Vagina (tissue), 2 donors: ENCODE results near the gene RIN3. TPM values are rescaled to one million over a fixed set of nuclear protein-coding genes. Genes with fewer than 3 reads are reported as not detected.

ENCODE experiments used
- DNase-seq, 2 donors: peaks; one replicate each; pipeline ENCODE4 v3.0.0-alpha.2; 2017; ENCODE audit errors: extremely low spot score in 2 of 2
- H3K27ac ChIP-seq: fragments of 200-600 bp; sonication (generic); one replicate; pipeline ENCODE4 v1.5.1; 2019
- H3K27me3 ChIP-seq: fragments of 200-600 bp; sonication (generic); one replicate; pipeline ENCODE4 v1.5.1; 2019
- H3K36me3 ChIP-seq, 2 donors: fragments of 200-600 bp; sonication (generic); one replicate each; pipeline ENCODE4 v1.5.1; 2017 to 2019
- H3K4me1 ChIP-seq: fragments of 200-600 bp; sonication (generic); one replicate; pipeline ENCODE4 v1.5.1; 2019
- H3K4me3 ChIP-seq, 2 donors: fragments of 200-600 bp; sonication (generic); 1 replicate in 1 of 2; 2 replicates in 1 of 2; pipeline ENCODE4 v1.5.1; 2016 to 2019
- H3K9me3 ChIP-seq: fragments of 200-600 bp; sonication (generic); one replicate; pipeline ENCODE4 v1.5.1; 2019
- POLR2A ChIP-seq, 2 donors: fragments of 450-650 bp; IDR thresholded peaks; one replicate each; pipeline ENCODE4 v1.6.1; 2017; ENCODE audit warnings: antibody characterized with exemption in 2 of 2, mild to moderate bottlenecking in 2 of 2, moderate library complexity in 2 of 2
- POLR2AphosphoS5 ChIP-seq, 2 donors: sonication (generic); formaldehyde crosslinking; IDR thresholded peaks; one replicate each; pipeline ENCODE4 v1.9.0; 2017; ENCODE audit warnings: antibody characterized with exemption in 2 of 2, mild to moderate bottlenecking in 2 of 2, low read depth in 1 of 2; ENCODE audit not compliant: insufficient read depth in 1 of 2
- intact Hi-C: fragments of 100-400 bp; cut with DNase I; formaldehyde crosslinking; loops from one replicate; pipeline ENCODE4 v1.15.1; 2023
- total RNA-seq: library from RNA; depleted of rRNA; stranded (reverse); fragments of >200 nt; gene quantifications from one replicate; pipeline ENCODE4 v1.2.3, GENCODE V29; 2016
- TF ChIP-seq, protein P1 (sequence below), 3 experiments: fragments of 450-650 bp in 2 of 3; fragments of 200-600 bp in 1 of 3; sonication (generic) in 1 of 3; IDR thresholded peaks; one replicate each; pipeline ENCODE4 v1.5.1; 2017 to 2019; ENCODE audit warnings: antibody characterized with exemption in 3 of 3, mild to moderate bottlenecking in 2 of 3, moderate library complexity in 2 of 3

RIN3 gene
- total RNA-seq, 1 donor from 2014 or later: 22.6 TPM

DNA sequence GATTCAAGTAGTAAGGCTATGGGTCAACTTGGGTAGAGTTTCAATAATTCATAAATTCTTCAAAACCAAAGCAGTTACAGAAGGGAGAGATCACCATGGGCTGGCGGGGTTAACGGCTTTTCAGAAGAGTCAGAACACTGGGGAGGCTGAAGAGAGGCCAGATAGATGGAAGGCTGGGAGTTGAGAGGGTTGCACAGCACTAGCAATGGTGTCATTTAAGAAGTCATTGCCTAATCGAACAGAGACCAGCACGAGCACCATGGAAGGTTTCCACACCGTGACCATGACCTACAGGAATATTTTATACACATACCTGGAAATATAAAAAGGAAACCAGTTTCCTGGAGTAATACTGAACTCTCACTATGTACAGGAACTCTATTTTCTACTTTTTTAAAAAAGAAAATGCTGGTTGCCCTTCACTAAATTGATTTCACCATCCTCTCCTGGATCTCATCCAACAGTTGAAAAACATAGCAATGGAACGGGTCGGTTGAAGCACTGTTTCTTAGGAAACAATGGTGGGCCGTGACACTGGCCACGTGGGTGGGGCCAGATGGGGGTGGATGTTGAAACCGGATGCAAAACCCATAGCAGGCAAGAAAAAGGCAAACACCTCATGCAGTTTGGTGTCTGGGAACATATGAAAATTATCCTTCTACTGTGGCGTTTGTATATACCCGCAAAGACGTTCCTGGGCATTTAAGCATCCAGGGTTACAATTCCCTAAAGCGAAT is 38.0 kb upstream of the RIN3 start:
- no peak overlapping the region for H3K4me3 ChIP-seq
- TF ChIP-seq POLR2AphosphoS5 (IDR thresholded peaks at IDR 0.05; ENCODE audit: insufficient read depth in 1 of 2, low read depth in 1 of 2) (peak in 1 of 2 donors; percentile 37), POLR2A (IDR thresholded peaks at IDR 0.05) (no peak)
- TF ChIP-seq, protein P1, sequence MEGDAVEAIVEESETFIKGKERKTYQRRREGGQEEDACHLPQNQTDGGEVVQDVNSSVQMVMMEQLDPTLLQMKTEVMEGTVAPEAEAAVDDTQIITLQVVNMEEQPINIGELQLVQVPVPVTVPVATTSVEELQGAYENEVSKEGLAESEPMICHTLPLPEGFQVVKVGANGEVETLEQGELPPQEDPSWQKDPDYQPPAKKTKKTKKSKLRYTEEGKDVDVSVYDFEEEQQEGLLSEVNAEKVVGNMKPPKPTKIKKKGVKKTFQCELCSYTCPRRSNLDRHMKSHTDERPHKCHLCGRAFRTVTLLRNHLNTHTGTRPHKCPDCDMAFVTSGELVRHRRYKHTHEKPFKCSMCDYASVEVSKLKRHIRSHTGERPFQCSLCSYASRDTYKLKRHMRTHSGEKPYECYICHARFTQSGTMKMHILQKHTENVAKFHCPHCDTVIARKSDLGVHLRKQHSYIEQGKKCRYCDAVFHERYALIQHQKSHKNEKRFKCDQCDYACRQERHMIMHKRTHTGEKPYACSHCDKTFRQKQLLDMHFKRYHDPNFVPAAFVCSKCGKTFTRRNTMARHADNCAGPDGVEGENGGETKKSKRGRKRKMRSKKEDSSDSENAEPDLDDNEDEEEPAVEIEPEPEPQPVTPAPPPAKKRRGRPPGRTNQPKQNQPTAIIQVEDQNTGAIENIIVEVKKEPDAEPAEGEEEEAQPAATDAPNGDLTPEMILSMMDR (IDR thresholded peaks at IDR 0.05): no peak

DNA sequence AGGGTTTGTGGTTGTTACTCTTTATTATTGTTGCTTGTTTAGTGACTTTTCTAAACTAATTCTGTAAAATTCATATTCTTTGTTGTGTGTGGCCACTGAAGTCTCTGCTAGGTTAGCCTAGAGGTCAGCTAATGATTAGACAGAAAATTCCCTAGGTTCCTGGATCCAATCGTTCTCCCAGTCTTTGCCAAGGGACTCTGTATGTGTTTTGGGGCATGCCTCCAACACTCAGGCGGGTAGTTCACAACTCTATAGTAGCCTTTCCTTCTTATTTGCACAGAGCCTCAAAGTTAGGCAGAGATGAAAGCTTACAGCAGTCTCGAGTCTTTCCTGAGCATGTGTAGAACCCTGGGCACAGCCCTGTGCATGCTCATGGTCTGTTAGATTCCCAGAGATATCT is 32.7 kb upstream of the RIN3 start:
- no peak for DNase-seq
- no peaks in the 10 kb centered on the region for H3K9me3 ChIP-seq
- no peak overlapping the region for H3K27ac ChIP-seq
- TF ChIP-seq POLR2AphosphoS5 (IDR thresholded peaks at IDR 0.05; ENCODE audit: insufficient read depth in 1 of 2, low read depth in 1 of 2) (no peak), POLR2A (IDR thresholded peaks at IDR 0.05) (no peak)
- TF ChIP-seq, protein P1 (IDR thresholded peaks at IDR 0.05): no peak
- H3K36me3 ChIP-seq: no peaks in the 10 kb centered on the region
- intact Hi-C loops: no loop called here
- H3K4me1 ChIP-seq: peaks cover 1% of the 10 kb centered on the region
- no peak overlapping the region for H3K4me3 ChIP-seq
- H3K27me3 ChIP-seq: no peaks in the 10 kb centered on the region

More for the DNA sequence above, 38.0 kb upstream of the RIN3 start:
- intact Hi-C loops: no loop called here
- H3K36me3 ChIP-seq: no peaks in the 10 kb centered on the region
- peak in 1 of 2 donors; percentile 84 for DNase-seq
- no peaks in the 10 kb centered on the region for H3K9me3 ChIP-seq
- no peaks in the 10 kb centered on the region for H3K27me3 ChIP-seq
- H3K27ac ChIP-seq: peak overlapping the region; percentile 39
- peaks cover 24% of the 10 kb centered on the region for H3K4me1 ChIP-seq

DNA sequence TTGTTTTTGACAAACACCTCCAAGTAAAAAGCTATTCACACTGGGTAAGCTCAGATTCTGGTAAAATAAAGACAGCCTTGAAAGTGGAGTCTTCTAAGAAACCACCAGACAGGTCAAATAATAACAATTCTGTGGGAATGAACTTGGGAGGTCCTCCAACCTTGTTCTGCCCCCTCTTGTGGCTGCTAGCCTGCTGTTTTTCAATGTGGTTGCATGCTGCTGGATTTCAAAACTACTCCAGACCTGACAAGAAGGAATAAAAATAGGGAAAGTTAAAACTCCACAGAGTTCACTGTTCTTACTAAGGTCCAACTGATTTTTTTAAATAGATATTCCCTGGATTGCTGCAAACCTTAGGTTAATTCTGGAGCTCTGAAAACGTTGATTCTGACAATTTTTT is 32.2 kb upstream of the RIN3 start:
- Histone ChIP-seq H3K27me3 (no peaks in the 10 kb centered on the region), H3K4me3 (no peak overlapping the region), H3K36me3 (no peaks in the 10 kb centered on the region), H3K27ac (no peak overlapping the region), H3K9me3 (no peaks in the 10 kb centered on the region), H3K4me1 (no peaks in the 10 kb centered on the region)
- intact Hi-C loops: no loop called here
- TF ChIP-seq POLR2A (IDR thresholded peaks at IDR 0.05): no peak
- TF ChIP-seq, protein P1 (IDR thresholded peaks at IDR 0.05): no peak
- no peak for TF ChIP-seq POLR2AphosphoS5 (IDR thresholded peaks at IDR 0.05; ENCODE audit: insufficient read depth in 1 of 2, low read depth in 1 of 2)
- DNase-seq: no peak

DNA sequence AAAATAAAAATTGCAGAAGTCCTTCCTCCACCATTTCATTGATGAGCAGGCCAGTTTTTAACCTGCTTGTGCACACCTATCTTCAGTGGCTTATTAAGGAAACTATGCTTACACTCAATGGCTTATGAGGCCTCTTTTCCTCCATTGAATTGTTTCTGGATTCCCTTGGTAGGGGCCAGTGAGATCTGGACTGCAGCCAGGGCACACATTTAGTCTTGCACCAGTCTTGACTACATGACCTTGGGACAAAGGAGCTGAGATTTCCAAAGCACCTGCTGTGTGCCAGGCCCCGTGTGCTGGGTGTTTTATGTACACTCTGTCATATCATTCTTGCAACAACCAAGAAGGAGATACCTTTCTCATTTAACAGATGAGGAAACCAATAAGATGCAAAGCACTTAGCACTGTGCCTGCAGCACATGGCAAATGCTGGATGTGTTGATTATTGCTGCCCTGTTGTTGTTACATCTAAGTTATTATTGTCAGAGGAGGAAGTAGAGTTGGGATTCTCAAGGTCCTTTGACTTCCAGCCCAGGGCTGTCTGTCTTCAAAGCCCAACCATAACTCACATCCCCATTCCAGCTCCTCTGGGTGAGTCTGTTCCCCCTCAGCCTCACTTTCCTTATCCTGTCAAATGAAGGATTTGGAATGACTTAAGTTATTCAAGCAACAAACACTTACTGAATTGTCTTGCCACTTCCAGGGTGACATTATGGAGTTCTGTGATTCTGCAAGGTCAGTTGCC is 31.6 kb upstream of the RIN3 start:
- Histone ChIP-seq H3K4me1 (no peaks in the 10 kb centered on the region), H3K27ac (no peak overlapping the region), H3K4me3 (no peak overlapping the region), H3K36me3 (no peaks in the 10 kb centered on the region), H3K27me3 (no peaks in the 10 kb centered on the region), H3K9me3 (no peaks in the 10 kb centered on the region)
- TF ChIP-seq POLR2AphosphoS5 (IDR thresholded peaks at IDR 0.05; ENCODE audit: insufficient read depth in 1 of 2, low read depth in 1 of 2) (no peak), POLR2A (IDR thresholded peaks at IDR 0.05) (no peak)
- TF ChIP-seq, protein P1 (IDR thresholded peaks at IDR 0.05): no peak
- intact Hi-C loops: no loop called here
- DNase-seq: no peak
